SK-N-SH (cell line): Measurements from ENCODE around the gene SORBS1. TPM values are rescaled to one million over a fixed set of nuclear protein-coding genes. Genes with fewer than 3 reads are reported as not detected.
A peak's percentile ranks its signal among the peaks of the same experiment; 100 is the strongest.

Experiments
- CTCF ChIA-PET: fragments of 300-600, 350-600 bp; formaldehyde crosslinking; extraction: SDS; loops from one replicate; lab custom pipeline; 2021; lab: Yijun Ruan, JAX
- POLR2A ChIA-PET: fragments of 350-600 bp; sonication (Branson Sonifier 250); formaldehyde crosslinking; extraction: SDS; loops from one replicate; lab custom pipeline; 2020; ENCODE audit warnings: antibody characterized with exemption, inconsistent platforms; lab: Yijun Ruan, JAX
- DNase-seq: peaks from one replicate; pipeline ENCODE4 v3.0.0; 2012
- H2AFZ ChIP-seq: fragments of 200-600 bp; sonication (generic); 2 replicates; pipeline ENCODE4 v1.8.1; 2016; ENCODE audit warnings: antibody characterized with exemption, mild to moderate bottlenecking, low read depth
- H3F3A ChIP-seq: fragments of 200-600 bp; sonication (generic); replicated peaks from 2 replicates; pipeline ENCODE3; 2016; ENCODE audit warnings: antibody characterized with exemption, mild to moderate bottlenecking; ENCODE audit not compliant: insufficient read depth
- H3K27ac ChIP-seq, 2 experiments: fragments of 200-500 bp in 1 of 2; fragments of 200-600 bp in 1 of 2; sonication (Bioruptor generic) in 1 of 2; sonication (generic), shearing (Covaris generic) in 1 of 2; 2 replicates each; pipeline versions ENCODE4 v1.5.1 to v1.6.1; 2014 to 2016; ENCODE audit warnings: low read depth in 2 of 2, inconsistent platforms in 1 of 2, low read length in 1 of 2, mild to moderate bottlenecking in 1 of 2, mixed read lengths in 1 of 2
- H3K27me3 ChIP-seq: fragments of 200-600 bp; sonication (generic), shearing (Covaris generic); 2 replicates; pipeline ENCODE4 v1.6.1; 2016; ENCODE audit warnings: mixed run types; ENCODE audit not compliant: insufficient read depth
- H3K36me3 ChIP-seq, 2 experiments: fragments of 200-500 bp in 1 of 2; fragments of 200-600 bp in 1 of 2; sonication (Bioruptor generic) in 1 of 2; sonication (generic) in 1 of 2; replicated peaks in 1 of 2; 2 replicates each; pipeline versions ENCODE3 to v1.5.1; 2014 to 2016; ENCODE audit warnings: low read length in 1 of 2, mild to moderate bottlenecking in 1 of 2; ENCODE audit not compliant: insufficient read depth in 2 of 2, control insufficient read depth in 1 of 2
- H3K4me1 ChIP-seq, 2 experiments: fragments of 200-500 bp in 1 of 2; fragments of 200-600 bp in 1 of 2; sonication (Bioruptor generic) in 1 of 2; sonication (generic), shearing (Covaris generic) in 1 of 2; 2 replicates each; pipeline versions ENCODE4 v1.5.1 to v1.6.1; 2014 to 2016; ENCODE audit warnings: low read depth in 1 of 2, low read length in 1 of 2, mixed run types in 1 of 2; ENCODE audit not compliant: insufficient read depth in 2 of 2, control insufficient read depth in 1 of 2
- H3K4me2 ChIP-seq: fragments of 200-600 bp; sonication (generic), shearing (Covaris generic); 2 replicates; pipeline ENCODE4 v1.6.1; 2017; ENCODE audit warnings: mixed run types
- H3K4me3 ChIP-seq, 2 experiments: fragments of 200-500 bp in 1 of 2; fragments of 200-600 bp in 1 of 2; sonication (Bioruptor generic) in 1 of 2; sonication (generic), shearing (Covaris generic) in 1 of 2; 2 replicates each; pipeline versions ENCODE4 v1.5.1 to v1.8.1; 2014 to 2016; ENCODE audit warnings: low read depth in 2 of 2, inconsistent platforms in 1 of 2, low read length in 1 of 2, mild to moderate bottlenecking in 1 of 2, mixed read lengths in 1 of 2, moderate library complexity in 1 of 2
- H3K79me2 ChIP-seq: fragments of 200-600 bp; sonication (generic); 2 replicates; pipeline ENCODE4 v1.8.1; 2017; ENCODE audit warnings: mild to moderate bottlenecking; ENCODE audit not compliant: insufficient read depth
- H3K9ac ChIP-seq: fragments of 200-600 bp; sonication (generic); 2 replicates; pipeline ENCODE4 v1.6.1; 2017; ENCODE audit warnings: mixed run types
- H3K9me2 ChIP-seq: fragments of 200-600 bp; sonication (generic); 2 replicates; pipeline ENCODE4 v1.6.1; 2017; ENCODE audit warnings: mixed run types
- H3K9me3 ChIP-seq: fragments of 200-600 bp; sonication (generic); 2 replicates; pipeline ENCODE4 v1.6.1; 2017; ENCODE audit warnings: mixed run types, mild to moderate bottlenecking, moderate library complexity
- H4K20me1 ChIP-seq: fragments of 200-600 bp; sonication (generic); 2 replicates; pipeline ENCODE4 v1.6.1; 2017; ENCODE audit warnings: mild to moderate bottlenecking, mixed run types; ENCODE audit not compliant: insufficient read depth
- CHD2 ChIP-seq: fragments of 150-350 bp; IDR thresholded peaks from 2 replicates; pipeline ENCODE4 v1.6.1; 2018; ENCODE audit warnings: low read length; ENCODE audit not compliant: partially characterized antibody
- ELF1 ChIP-seq: IDR thresholded peaks from 2 replicates; pipeline ENCODE4 v1.4.0; 2012
- EP300 ChIP-seq, 2 experiments: IDR thresholded peaks; 2 replicates each; pipeline versions ENCODE4 v1.4.0 to v1.6.1; 2012; ENCODE audit warnings: borderline replicate concordance in 1 of 2, low read depth in 1 of 2, low read length in 1 of 2
- FOXJ3 ChIP-seq: sonication (generic); formaldehyde crosslinking; IDR thresholded peaks from 2 replicates; pipeline ENCODE4 v1.5.1; 2020; ENCODE audit warnings: mild to moderate bottlenecking, missing genetic modification reagents
- FOXM1 ChIP-seq: IDR thresholded peaks from 2 replicates; pipeline ENCODE4 v1.4.0; 2012; ENCODE audit warnings: low read depth, mild to moderate bottlenecking
- GABPA ChIP-seq: IDR thresholded peaks from 2 replicates; pipeline ENCODE4 v1.4.0; 2012; ENCODE audit warnings: low read depth, mild to moderate bottlenecking
- JUND ChIP-seq: IDR thresholded peaks from 2 replicates; pipeline ENCODE4 v1.4.0; 2012
- MAX ChIP-seq: IDR thresholded peaks from 2 replicates; pipeline ENCODE4 v1.4.0; 2012; ENCODE audit warnings: low read depth
- MXI1 ChIP-seq: IDR thresholded peaks from 2 replicates; pipeline ENCODE4 v1.6.1; 2012; ENCODE audit warnings: mild to moderate bottlenecking, low read depth, low read length, improper control_type of control experiment
- NRF1 ChIP-seq: IDR thresholded peaks from 2 replicates; pipeline ENCODE4 v1.6.1; 2012; ENCODE audit warnings: low read depth, mild to moderate bottlenecking, low read length
- PBX3 ChIP-seq: IDR thresholded peaks from 2 replicates; pipeline ENCODE4; 2012
- POLR2AphosphoS5 ChIP-seq: IDR thresholded peaks from 2 replicates; pipeline ENCODE4 v1.6.1; 2012; ENCODE audit warnings: low read depth, low read length
- RAD21 ChIP-seq: IDR thresholded peaks from 2 replicates; pipeline ENCODE4 v1.6.1; 2012; ENCODE audit warnings: mild to moderate bottlenecking, low read length
- RFX5 ChIP-seq: IDR thresholded peaks from 2 replicates; pipeline ENCODE4 v1.6.1; 2012; ENCODE audit warnings: mild to moderate bottlenecking, improper control_type of control experiment, low read length
- RXRA ChIP-seq: IDR thresholded peaks from 2 replicates; pipeline ENCODE4 v1.4.0; 2012; ENCODE audit warnings: low read depth, mild to moderate bottlenecking, borderline replicate concordance
- SIN3A ChIP-seq: IDR thresholded peaks from 2 replicates; pipeline ENCODE4 v1.6.1; 2012; ENCODE audit warnings: low read depth, mild to moderate bottlenecking, low read length, moderate library complexity, borderline replicate concordance
- SMC3 ChIP-seq: IDR thresholded peaks from 2 replicates; pipeline ENCODE4 v1.6.1; 2012; ENCODE audit warnings: low read depth, low read length, improper control_type of control experiment
- TCF12 ChIP-seq: IDR thresholded peaks from 2 replicates; pipeline ENCODE4 v1.4.0; 2012
- USF1 ChIP-seq: IDR thresholded peaks from 2 replicates; pipeline ENCODE4 v1.4.0; 2012; ENCODE audit warnings: low read depth, borderline replicate concordance
- YY1 ChIP-seq: IDR thresholded peaks from 2 replicates; pipeline ENCODE4 v1.4.0; 2012; ENCODE audit warnings: low read depth, mild to moderate bottlenecking
- ZBTB33 ChIP-seq: IDR thresholded peaks from 2 replicates; pipeline ENCODE4 v1.4.0; 2012; ENCODE audit warnings: low read depth, borderline replicate concordance
- WGBS: methylation state at CpG from one replicate; pipeline ENCODE4 v1.1.6; 2017; ENCODE audit warnings: low lambda C conversion rate; 5-methylcytosine and 5-hydroxymethylcytosine counted together
- polyA plus RNA-seq, 3 experiments: library from polyadenylated mRNA; depleted of rRNA; stranded (reverse); fragments of >200 nt; gene quantifications; 2 replicates each; pipeline ENCODE4 v1.2.3, GENCODE V29; 2012

The SORBS1 gene
- polyA plus RNA-seq, 1 of the 3 experiments (the other 2 are of a cell fraction), result 0.36 TPM

- Histone ChIP-seq H3F3A (peaks cover 22% of the 10 kb centered on the region), H3K27ac (peak overlapping the region in 1 of 2 experiments; percentile 92; a peak in 1 of 4 replicates), H3K4me3 (no peak overlapping the region), H3K9me2 (no peaks in the 10 kb centered on the region), H2AFZ (no peak overlapping the region), H3K79me2 (no peaks in the 10 kb centered on the region), H4K20me1 (no peaks in the 10 kb centered on the region), H3K9me3 (no peaks in the 10 kb centered on the region), H3K9ac (no peak overlapping the region), H3K27me3 (no peaks in the 10 kb centered on the region)
- no peak for DNase-seq
- 92% methylated on average over 1 of the region's 1 CpG for WGBS
- CTCF ChIA-PET, result interaction anchor here (0.6 kb wide), 1 partner anchor 17 kb away, joined by 3 read pairs; no protein-coding TSS in a partner anchor
- no peak for TF ChIP-seq RAD21
- TF ChIP-seq TCF12, result no peak
- TF ChIP-seq POLR2AphosphoS5, result no peak
- TF ChIP-seq SIN3A, result no peak
- no peak for TF ChIP-seq JUND
- no peak for TF ChIP-seq PBX3
- no peak for TF ChIP-seq ELF1
- no peak for TF ChIP-seq NRF1
- no peak for TF ChIP-seq MAX
- TF ChIP-seq SMC3, result no peak
- TF ChIP-seq, all 33 proteins: peak for 0
- POLR2A ChIA-PET, result no interaction called here
- Histone ChIP-seq H3K36me3 (no peaks in the 10 kb centered on the region), H3K4me2 (no peak overlapping the region), H3K4me1 (peaks cover 0 to 9% of the 10 kb centered on the region in 2 experiments; a peak in 1 of 4 replicates)
Measured at GRCh38 chr10:95309958-95310357, 251.2 kb downstream of the SORBS1 start.

- Histone ChIP-seq H3K4me1 (peaks cover 0 to 4% of the 10 kb centered on the region in 2 experiments; a peak in 1 of 4 replicates), H3K4me3 (peak overlapping the region in 1 of 2 experiments; percentile 44; a peak in 2 of 4 replicates), H3F3A (peaks cover 22% of the 10 kb centered on the region), H3K4me2 (peak overlapping the region; percentile 68), H3K9ac (peak overlapping the region; percentile 56), H3K79me2 (no peaks in the 10 kb centered on the region), H3K36me3 (no peaks in the 10 kb centered on the region), H3K9me2 (no peaks in the 10 kb centered on the region), H2AFZ (no peak overlapping the region), H4K20me1 (no peaks in the 10 kb centered on the region), H3K27me3 (no peaks in the 10 kb centered on the region), H3K27ac (peak overlapping the region; percentile 34 to 92; a peak in 3 of 4 replicates), H3K9me3 (no peaks in the 10 kb centered on the region)
- DNase-seq, result no peak
- 24% methylated on average over 8 of the region's 8 CpGs for WGBS
- ChIA-PET CTCF (interaction anchor here (1.0 kb wide), 1 partner anchor 55 kb away, joined by 3 read pairs; no protein-coding TSS in a partner anchor), POLR2A (no interaction called here)
- TF ChIP-seq EP300 (IDR thresholded peaks at IDR 0.05; ENCODE audit: borderline replicate concordance in 1 of 2, low read depth in 1 of 2, low read length in 1 of 2) (peak in 1 of 2 experiments; percentile 96; a peak in 2 of 4 replicates), FOXM1 (peak; percentile 81; the same call in 1 of the 2 replicates), RFX5 (no peak), JUND (peak; percentile 99), YY1 (peak; percentile 38; the same call in 1 of the 2 replicates), SMC3 (no peak), RXRA (peak; percentile 81; the same call in 1 of the 2 replicates), MXI1 (no peak), CHD2 (no peak), SIN3A (peak; percentile 76; the same call in 1 of the 2 replicates), ZBTB33 (peak; percentile 79; the same call in 1 of the 2 replicates), RAD21 (no peak), USF1 (peak; percentile 21; the same call in 1 of the 2 replicates), FOXJ3 (CRISPR knock-in tag) (no peak), GABPA (no peak), POLR2AphosphoS5 (peak; percentile 73; the same call in 1 of the 2 replicates), PBX3 (peak; percentile 90)
Measured at GRCh38 chr10:95308389-95309302, 252.5 kb downstream of the SORBS1 start.
